Liver (tissue), 9 donors: Measurements from ENCODE around the gene CFAP100. TPM values are rescaled to one million over a fixed set of nuclear protein-coding genes. Genes with fewer than 3 reads are reported as not detected.
A peak's percentile ranks its signal among the peaks of the same experiment; 100 is the strongest.

Experiments used
- DNase-seq: peaks from one replicate; pipeline ENCODE4 v3.0.0-alpha.2; 2017; ENCODE audit warnings: low spot score
- H3K27ac ChIP-seq, 2 donors: one replicate each; pipeline ENCODE4 v1.7.0; 2013; ENCODE audit warnings: inconsistent platforms in 2 of 2, low read length in 2 of 2, control low read depth in 1 of 2, low read depth in 1 of 2, mild to moderate bottlenecking in 1 of 2
- H3K27me3 ChIP-seq, 4 donors: one replicate each; pipeline versions ENCODE4 v1.6.1 to v1.7.0; 2013; ENCODE audit warnings: low read length in 3 of 4, inconsistent platforms in 1 of 4, mild to moderate bottlenecking in 1 of 4, moderate library complexity in 1 of 4; ENCODE audit not compliant: control insufficient read depth in 4 of 4, insufficient read depth in 4 of 4
- H3K36me3 ChIP-seq, 4 donors: one replicate each; pipeline versions ENCODE4 v1.6.1 to v1.7.0; 2013; ENCODE audit warnings: low read length in 3 of 4, mild to moderate bottlenecking in 3 of 4, low read depth in 1 of 4, moderate library complexity in 1 of 4; ENCODE audit not compliant: control insufficient read depth in 4 of 4, insufficient read depth in 3 of 4
- H3K4me1 ChIP-seq, 4 donors: one replicate each; pipeline versions ENCODE4 v1.6.1 to v1.7.0; 2013; ENCODE audit warnings: low read length in 3 of 4, mild to moderate bottlenecking in 3 of 4, moderate library complexity in 1 of 4; ENCODE audit not compliant: control insufficient read depth in 4 of 4, insufficient read depth in 4 of 4
- H3K4me3 ChIP-seq, 3 donors: one replicate each; pipeline versions ENCODE4 v1.6.1 to v1.7.0; 2013; ENCODE audit warnings: low read length in 3 of 3, control low read depth in 1 of 3, low read depth in 1 of 3, mild to moderate bottlenecking in 1 of 3
- H3K9ac ChIP-seq, 2 donors: one replicate each; pipeline ENCODE4 v1.7.0; 2013; ENCODE audit warnings: low read length in 2 of 2, mild to moderate bottlenecking in 2 of 2, moderate library complexity in 2 of 2, control low read depth in 1 of 2, low read depth in 1 of 2
- H3K9me3 ChIP-seq, 4 donors: one replicate each; pipeline versions ENCODE4 v1.6.1 to v1.7.0; 2013; ENCODE audit warnings: low read length in 3 of 4; ENCODE audit not compliant: control insufficient read depth in 4 of 4
- ATF3 ChIP-seq: IDR thresholded peaks from 2 replicates; pipeline ENCODE4 v1.6.1; 2016; ENCODE audit warnings: antibody characterized with exemption
- CTCF ChIP-seq: fragments of 150-350 bp; IDR thresholded peaks from 2 replicates; pipeline ENCODE4 v1.5.1; 2017; ENCODE audit warnings: improper control_type of control experiment, low read depth, low read length; ENCODE audit not compliant: missing input control
- EGR1 ChIP-seq, 2 donors: IDR thresholded peaks; 2 replicates each; pipeline ENCODE4 v1.6.1; 2016 to 2018; ENCODE audit warnings: antibody characterized with exemption in 2 of 2, low read depth in 2 of 2
- FOXA1 ChIP-seq: IDR thresholded peaks from 2 replicates; pipeline ENCODE4 v1.6.1; 2016; ENCODE audit warnings: antibody characterized with exemption
- FOXA2 ChIP-seq: IDR thresholded peaks from 2 replicates; pipeline ENCODE4 v1.6.1; 2016; ENCODE audit warnings: antibody characterized with exemption
- GABPA ChIP-seq, 2 donors: IDR thresholded peaks in 1 of 2; conservative IDR thresholded peaks in 1 of 2; 2 replicates each; pipeline ENCODE4 v1.6.1; 2016; ENCODE audit warnings: antibody characterized with exemption in 2 of 2, mild to moderate bottlenecking in 1 of 2, moderate library complexity in 1 of 2
- HNF4A ChIP-seq, 2 donors: conservative IDR thresholded peaks; 2 replicates each; pipeline ENCODE4 v1.6.1; 2016; ENCODE audit warnings: antibody characterized with exemption in 2 of 2, mild to moderate bottlenecking in 2 of 2
- HNF4G ChIP-seq: IDR thresholded peaks from 2 replicates; pipeline ENCODE4 v1.6.1; 2016; ENCODE audit warnings: antibody characterized with exemption
- MAX ChIP-seq: IDR thresholded peaks from 2 replicates; pipeline ENCODE4 v1.6.1; 2016; ENCODE audit warnings: antibody characterized with exemption
- NR2F2 ChIP-seq: IDR thresholded peaks from 2 replicates; pipeline ENCODE4 v1.6.1; 2016; ENCODE audit warnings: antibody characterized with exemption
- RAD21 ChIP-seq, 2 donors: IDR thresholded peaks; 2 replicates each; pipeline ENCODE4 v1.6.1; 2016; ENCODE audit warnings: antibody characterized with exemption in 2 of 2, mild to moderate bottlenecking in 2 of 2
- REST ChIP-seq: IDR thresholded peaks from 2 replicates; pipeline ENCODE4 v1.6.1; 2016; ENCODE audit warnings: antibody characterized with exemption, mild to moderate bottlenecking
- RXRA ChIP-seq, 2 donors: IDR thresholded peaks; 2 replicates each; pipeline ENCODE4 v1.6.1; 2017 to 2018; ENCODE audit warnings: antibody characterized with exemption in 2 of 2, mild to moderate bottlenecking in 1 of 2
- SP1 ChIP-seq: IDR thresholded peaks from 2 replicates; pipeline ENCODE4 v1.6.1; 2018; ENCODE audit warnings: antibody characterized with exemption, mild to moderate bottlenecking
- TAF1 ChIP-seq: conservative IDR thresholded peaks from 2 replicates; pipeline ENCODE4 v1.6.1; 2016; ENCODE audit warnings: antibody characterized with exemption, mild to moderate bottlenecking
- YY1 ChIP-seq: IDR thresholded peaks from 2 replicates; pipeline ENCODE4 v1.6.1; 2016; ENCODE audit warnings: antibody characterized with exemption, mild to moderate bottlenecking
- ZBTB33 ChIP-seq: IDR thresholded peaks from 2 replicates; pipeline ENCODE4 v1.6.1; 2016; ENCODE audit warnings: antibody characterized with exemption
- WGBS: extraction: QIAGEN DNeasy Blood & Tissue Kit; methylation state at CpG from one replicate; pipeline ENCODE4 v1.1.7; 2013; 5-methylcytosine and 5-hydroxymethylcytosine counted together
- polyA plus RNA-seq, 2 donors: library from polyadenylated mRNA; stranded (reverse) in 1 of 2; unstranded in 1 of 2; fragments of 200-250 nt in 1 of 2; fragments of >200 nt in 1 of 2; fragmentation: Nextera tagmentation in 1 of 2; extraction: Ambion mirVana in 1 of 2; gene quantifications; one replicate each; pipeline versions ENCODE4 v1.2.1 to v1.2.3, GENCODE V29; 2013 to 2015
- total RNA-seq, 2 donors: library from RNA; depleted of rRNA; stranded (reverse); fragments of >200 nt; gene quantifications; one replicate each; pipeline ENCODE4 v1.2.3, GENCODE V29; 2014
- donor health status: healthy.
- donor health status: healthy.
- donor health status: healthy.
- donor health status: healthy.
- donor health status: healthy.

Gene CFAP100
- total and polyA plus RNA-seq, 4 donors = not detected

- no peak for TF ChIP-seq FOXA1
- TF ChIP-seq NR2F2 = no peak
- no peak for TF ChIP-seq FOXA2
- TF ChIP-seq TAF1 = no peak
- no peak for TF ChIP-seq GABPA (IDR thresholded peaks at IDR 0.05 in 1 of 2, conservative IDR thresholded peaks at IDR 0.05 in 1 of 2)
- no peak for TF ChIP-seq ZBTB33
- no peak for TF ChIP-seq HNF4G
- TF ChIP-seq YY1 = no peak
- no peak for TF ChIP-seq HNF4A (conservative IDR thresholded peaks at IDR 0.05)
Measured at GRCh38 chr3:126463521-126463920, 68.8 kb downstream of the CFAP100 start.

GRCh38 chr3:126464093-126464492 is 69.4 kb downstream of the CFAP100 start:
- peak overlapping the region; percentile 72 to 88 for H3K27ac ChIP-seq
- no peaks in the 10 kb centered on the region for H3K9me3 ChIP-seq
- WGBS = 77% methylated on average over 4 of the region's 4 CpGs
- peaks cover 39 to 87% (median 80%) of the 10 kb centered on the region in 4 donors for H3K4me1 ChIP-seq
- H3K9ac ChIP-seq = no peak overlapping the region
- DNase-seq = no peak
- TF ChIP-seq HNF4G = no peak
- no peak for TF ChIP-seq ATF3
- TF ChIP-seq CTCF = no peak
- no peak for TF ChIP-seq ZBTB33
- no peak for TF ChIP-seq MAX
- no peak for TF ChIP-seq REST
- peak in 1 of 2 donors; percentile 60 for TF ChIP-seq RXRA (IDR thresholded peaks at IDR 0.05)
- peak; percentile 32 to 57 for TF ChIP-seq HNF4A (conservative IDR thresholded peaks at IDR 0.05)
- TF ChIP-seq EGR1 (IDR thresholded peaks at IDR 0.05; ENCODE audit: low read depth in 2 of 2) = no peak
- no peak for TF ChIP-seq NR2F2
- TF ChIP-seq FOXA2 = peak; percentile 44
- peak; percentile 36 for TF ChIP-seq SP1
- peak; percentile 20 for TF ChIP-seq YY1
- no peak for TF ChIP-seq FOXA1
- TF ChIP-seq RAD21 (IDR thresholded peaks at IDR 0.05) = peak in 1 of 2 donors; percentile 11
- TF ChIP-seq GABPA (IDR thresholded peaks at IDR 0.05 in 1 of 2, conservative IDR thresholded peaks at IDR 0.05 in 1 of 2) = no peak
- TF ChIP-seq TAF1 = no peak
- no peaks in the 10 kb centered on the region for H3K27me3 ChIP-seq
- no peak overlapping the region for H3K4me3 ChIP-seq
- peaks cover 9 to 47% (median 32%) of the 10 kb centered on the region in 4 donors for H3K36me3 ChIP-seq

More at GRCh38 chr3:126463521-126463920, 68.8 kb downstream of the CFAP100 start:
- H3K36me3 ChIP-seq = peaks cover 9 to 42% (median 29%) of the 10 kb centered on the region in 4 donors
- WGBS = 95% methylated on average over 2 of the region's 2 CpGs
- no peaks in the 10 kb centered on the region for H3K9me3 ChIP-seq
- peaks cover 37 to 85% (median 78%) of the 10 kb centered on the region in 4 donors for H3K4me1 ChIP-seq
- H3K9ac ChIP-seq = no peak overlapping the region
- no peak overlapping the region for H3K4me3 ChIP-seq
- no peak overlapping the region for H3K27ac ChIP-seq
- no peak for DNase-seq
- no peaks in the 10 kb centered on the region for H3K27me3 ChIP-seq
